ENCODE data around the gene TCERG1L. TPM values are rescaled to one million over a fixed set of nuclear protein-coding genes. Genes with fewer than 3 reads are reported as not detected.

The TCERG1L gene
- total RNA-seq, 1 donor from 2014 or later: 3.5 TPM

DNA sequence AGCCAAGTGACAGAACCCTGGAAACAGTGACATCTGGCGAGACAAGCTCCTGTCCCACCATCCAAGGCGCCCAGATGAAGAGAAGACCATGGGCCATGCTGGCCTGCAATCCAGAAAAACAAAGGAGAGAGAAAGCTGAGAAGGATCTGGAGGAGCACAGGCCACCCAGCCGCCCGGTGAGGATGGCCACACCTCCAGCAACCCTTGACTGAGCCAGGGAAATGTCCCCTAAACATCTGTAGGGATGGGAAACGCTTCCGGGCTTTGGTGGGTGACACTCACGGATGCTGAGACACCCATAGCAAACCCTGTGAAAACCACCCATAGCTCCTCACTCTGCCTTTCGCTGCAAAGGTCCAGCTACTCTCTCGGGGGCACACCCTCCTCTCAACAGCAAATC lies 32.0 kb downstream of the TCERG1L start:
- no peak overlapping the region for H3K27ac Mint-ChIP-seq (ENCODE audit: unreplicated experiment)
- TF ChIP-seq, protein P1, sequence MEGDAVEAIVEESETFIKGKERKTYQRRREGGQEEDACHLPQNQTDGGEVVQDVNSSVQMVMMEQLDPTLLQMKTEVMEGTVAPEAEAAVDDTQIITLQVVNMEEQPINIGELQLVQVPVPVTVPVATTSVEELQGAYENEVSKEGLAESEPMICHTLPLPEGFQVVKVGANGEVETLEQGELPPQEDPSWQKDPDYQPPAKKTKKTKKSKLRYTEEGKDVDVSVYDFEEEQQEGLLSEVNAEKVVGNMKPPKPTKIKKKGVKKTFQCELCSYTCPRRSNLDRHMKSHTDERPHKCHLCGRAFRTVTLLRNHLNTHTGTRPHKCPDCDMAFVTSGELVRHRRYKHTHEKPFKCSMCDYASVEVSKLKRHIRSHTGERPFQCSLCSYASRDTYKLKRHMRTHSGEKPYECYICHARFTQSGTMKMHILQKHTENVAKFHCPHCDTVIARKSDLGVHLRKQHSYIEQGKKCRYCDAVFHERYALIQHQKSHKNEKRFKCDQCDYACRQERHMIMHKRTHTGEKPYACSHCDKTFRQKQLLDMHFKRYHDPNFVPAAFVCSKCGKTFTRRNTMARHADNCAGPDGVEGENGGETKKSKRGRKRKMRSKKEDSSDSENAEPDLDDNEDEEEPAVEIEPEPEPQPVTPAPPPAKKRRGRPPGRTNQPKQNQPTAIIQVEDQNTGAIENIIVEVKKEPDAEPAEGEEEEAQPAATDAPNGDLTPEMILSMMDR (IDR thresholded peaks at IDR 0.05; ENCODE audit: insufficient read depth, low read depth, low read length): no peak
- TF ChIP-seq EZH2 (IDR thresholded peaks at IDR 0.05; ENCODE audit: insufficient read depth, low read length): no peak
- H3K36me3 ChIP-seq (ENCODE audit: insufficient read depth, low read length): no peaks in the 10 kb centered on the region
- no peaks in the 10 kb centered on the region for H3K27me3 ChIP-seq (ENCODE audit: insufficient read depth, low read length)
- no peaks in the 10 kb centered on the region for H3K4me1 Mint-ChIP-seq (ENCODE audit: low read depth, unreplicated experiment)
- peaks cover under 1% of the 10 kb centered on the region for H3K27me3 Mint-ChIP-seq (ENCODE audit: low read depth, unreplicated experiment)
- no peak for DNase-seq (ENCODE audit: low read depth)
- no peak overlapping the region for H3K27ac ChIP-seq (ENCODE audit: low read depth, low read length)
- no peak for FAIRE-seq
- H3K9ac ChIP-seq (ENCODE audit: low read length): no peak overlapping the region
- no peak overlapping the region for H3K4me3 ChIP-seq (ENCODE audit: insufficient read depth, low read depth, low read length)
- no peaks in the 10 kb centered on the region for H3K36me3 Mint-ChIP-seq (ENCODE audit: low read depth, unreplicated experiment)
- no peak overlapping the region for H3K4me3 Mint-ChIP-seq (ENCODE audit: unreplicated experiment)
- no peak overlapping the region for H2AFZ ChIP-seq (ENCODE audit: low read depth, low read length)
- peaks cover 12% of the 10 kb centered on the region for H3K9me3 ChIP-seq (ENCODE audit: insufficient read depth, low read depth, low read length)
- H3K79me2 ChIP-seq (ENCODE audit: insufficient read depth, low read length): no peaks in the 10 kb centered on the region
- no peaks in the 10 kb centered on the region for H4K20me1 ChIP-seq (ENCODE audit: insufficient read depth, low read length)
- H3K4me2 ChIP-seq (ENCODE audit: low read length): no peak overlapping the region
- no peaks in the 10 kb centered on the region for H3K4me1 ChIP-seq (ENCODE audit: insufficient read depth, low read length)
- H3K9me3 Mint-ChIP-seq (ENCODE audit: unreplicated experiment): no peaks in the 10 kb centered on the region

- H3K36me3 Mint-ChIP-seq (ENCODE audit: low read depth, unreplicated experiment): peaks cover 2% of the 10 kb centered on the region
- H3K4me1 Mint-ChIP-seq (ENCODE audit: low read depth, unreplicated experiment): no peaks in the 10 kb centered on the region
- H3K9me3 Mint-ChIP-seq (ENCODE audit: unreplicated experiment): peaks cover 6% of the 10 kb centered on the region
- no peak for FAIRE-seq
- DNase-seq (ENCODE audit: low read depth): no peak
- peaks cover 3% of the 10 kb centered on the region for H3K27me3 Mint-ChIP-seq (ENCODE audit: low read depth, unreplicated experiment)
- H3K9me3 ChIP-seq (ENCODE audit: insufficient read depth, low read depth, low read length): peaks cover 12% of the 10 kb centered on the region
- H3K4me2 ChIP-seq (ENCODE audit: low read length): no peak overlapping the region
- no peaks in the 10 kb centered on the region for H3K36me3 ChIP-seq (ENCODE audit: insufficient read depth, low read length)
- no peaks in the 10 kb centered on the region for H3K27me3 ChIP-seq (ENCODE audit: insufficient read depth, low read length)
- H3K4me1 ChIP-seq (ENCODE audit: insufficient read depth, low read length): no peaks in the 10 kb centered on the region
- H2AFZ ChIP-seq (ENCODE audit: low read depth, low read length): no peak overlapping the region
- H3K79me2 ChIP-seq (ENCODE audit: insufficient read depth, low read length): no peaks in the 10 kb centered on the region
- TF ChIP-seq, protein P1 (IDR thresholded peaks at IDR 0.05; ENCODE audit: insufficient read depth, low read depth, low read length): no peak
- TF ChIP-seq EZH2 (IDR thresholded peaks at IDR 0.05; ENCODE audit: insufficient read depth, low read length): no peak
- no peak overlapping the region for H3K27ac Mint-ChIP-seq (ENCODE audit: unreplicated experiment)
- H3K4me3 Mint-ChIP-seq (ENCODE audit: unreplicated experiment): no peak overlapping the region
- no peaks in the 10 kb centered on the region for H4K20me1 ChIP-seq (ENCODE audit: insufficient read depth, low read length)
- no peak overlapping the region for H3K9ac ChIP-seq (ENCODE audit: low read length)
- H3K27ac ChIP-seq (ENCODE audit: low read depth, low read length): no peak overlapping the region
- no peak overlapping the region for H3K4me3 ChIP-seq (ENCODE audit: insufficient read depth, low read depth, low read length)
These were observed 33.6 kb downstream of the TCERG1L start for GRCh38 chr10:131277969-131278368.

- Histone ChIP-seq H3K9me3 (ENCODE audit: insufficient read depth, low read depth, low read length) (peaks cover 12% of the 10 kb centered on the region), H4K20me1 (ENCODE audit: insufficient read depth, low read length) (no peaks in the 10 kb centered on the region), H3K27me3 (ENCODE audit: insufficient read depth, low read length) (no peaks in the 10 kb centered on the region), H3K4me3 (ENCODE audit: insufficient read depth, low read depth, low read length) (no peak overlapping the region), H3K27ac (ENCODE audit: low read depth, low read length) (no peak overlapping the region), H3K79me2 (ENCODE audit: insufficient read depth, low read length) (no peaks in the 10 kb centered on the region), H2AFZ (ENCODE audit: low read depth, low read length) (no peak overlapping the region), H3K4me2 (ENCODE audit: low read length) (no peak overlapping the region), H3K36me3 (ENCODE audit: insufficient read depth, low read length) (no peaks in the 10 kb centered on the region), H3K9ac (ENCODE audit: low read length) (no peak overlapping the region), H3K4me1 (ENCODE audit: insufficient read depth, low read length) (no peaks in the 10 kb centered on the region)
- no peaks in the 10 kb centered on the region for H3K4me1 Mint-ChIP-seq (ENCODE audit: low read depth, unreplicated experiment)
- no peak overlapping the region for H3K27ac Mint-ChIP-seq (ENCODE audit: unreplicated experiment)
- peaks cover 6% of the 10 kb centered on the region for H3K9me3 Mint-ChIP-seq (ENCODE audit: unreplicated experiment)
- peaks cover 3% of the 10 kb centered on the region for H3K27me3 Mint-ChIP-seq (ENCODE audit: low read depth, unreplicated experiment)
- DNase-seq (ENCODE audit: low read depth): no peak
- H3K4me3 Mint-ChIP-seq (ENCODE audit: unreplicated experiment): no peak overlapping the region
- peaks cover 2% of the 10 kb centered on the region for H3K36me3 Mint-ChIP-seq (ENCODE audit: low read depth, unreplicated experiment)
- no peak for TF ChIP-seq EZH2 (IDR thresholded peaks at IDR 0.05; ENCODE audit: insufficient read depth, low read length)
- TF ChIP-seq, protein P1 (IDR thresholded peaks at IDR 0.05; ENCODE audit: insufficient read depth, low read depth, low read length): no peak
- no peak for FAIRE-seq
These were observed 34.2 kb downstream of the TCERG1L start for GRCh38 chr10:131277278-131277677.
